GM19372 (cell line): ENCODE results near the gene MERTK.
"Not testable (repeated sequence)": the region's sequence is repeated elsewhere in the genome, so short reads cannot be mapped to it uniquely, and the experiment has no call there.

Experiments used
- ATAC-seq: cut with Tn5 transposase; IDR thresholded peaks from one replicate; pipeline ENCODE4 v1.9.1; 2021; ENCODE audit warnings: mild to moderate bottlenecking, low read depth, moderate library complexity; ENCODE audit not compliant: unreplicated experiment

The MERTK gene

GRCh38 chr2:111909079-111909478 is 10.7 kb downstream of the MERTK start:
- no peak for ATAC-seq

GRCh38 chr2:111909997-111910396 is 11.6 kb downstream of the MERTK start:
- not testable (repeated sequence) for ATAC-seq

- ATAC-seq = no peak
Observed at GRCh38 chr2:111910609-111911277, 12.3 kb downstream of the MERTK start.

- ATAC-seq = not testable (repeated sequence)
Observed at GRCh38 chr2:111911295-111911977, 13.0 kb downstream of the MERTK start.

GRCh38 chr2:111912547-111912946 is 14.1 kb downstream of the MERTK start:
- no peak for ATAC-seq

GRCh38 chr2:111917106-111917505 is 18.7 kb downstream of the MERTK start:
- ATAC-seq = no peak

- ATAC-seq = no peak
Observed at GRCh38 chr2:111918383-111918806, 20.0 kb downstream of the MERTK start.

GRCh38 chr2:111919365-111919764 is 21.0 kb downstream of the MERTK start:
- no peak for ATAC-seq

- no peak for ATAC-seq
Observed at GRCh38 chr2:111919794-111920608, 21.6 kb downstream of the MERTK start.

- ATAC-seq = no peak
Observed at GRCh38 chr2:111923276-111923804, 24.9 kb downstream of the MERTK start.

GRCh38 chr2:111924617-111925107 is 26.3 kb downstream of the MERTK start:
- ATAC-seq = no peak

- ATAC-seq = no peak
Observed at GRCh38 chr2:111927723-111928122, 29.3 kb downstream of the MERTK start.

- no peak for ATAC-seq
Observed at GRCh38 chr2:111930409-111930808, 32.0 kb downstream of the MERTK start.

GRCh38 chr2:111930875-111931274 is 32.5 kb downstream of the MERTK start:
- ATAC-seq = no peak

GRCh38 chr2:111932841-111933291 is 34.5 kb downstream of the MERTK start:
- ATAC-seq = no peak

- ATAC-seq = not testable (repeated sequence)
Observed at GRCh38 chr2:111933900-111934299, 35.5 kb downstream of the MERTK start.

GRCh38 chr2:111936881-111937280 is 38.5 kb downstream of the MERTK start:
- no peak for ATAC-seq

- ATAC-seq = no peak
Observed at GRCh38 chr2:111938392-111938791, 40.0 kb downstream of the MERTK start.

- ATAC-seq = no peak
Observed at GRCh38 chr2:111940333-111941196, 42.2 kb downstream of the MERTK start.

GRCh38 chr2:111941531-111941930 is 43.1 kb downstream of the MERTK start:
- ATAC-seq = no peak
